Neural progenitor cell (in vitro differentiated cells): ENCODE results near the gene MGST3.

Source experiments
- EZH2phosphoT487 ChIP-seq: fragments of 200-600 bp; sonication (generic); IDR thresholded peaks from 2 replicates; pipeline ENCODE4 v1.6.1; 2017; ENCODE audit warnings: antibody characterized with exemption
- TF ChIP-seq, protein P1 (sequence below): fragments of 200-600 bp; sonication (generic); IDR thresholded peaks from 2 replicates; pipeline ENCODE4 v1.5.1; 2017; ENCODE audit warnings: antibody characterized with exemption, mild to moderate bottlenecking

DNA sequence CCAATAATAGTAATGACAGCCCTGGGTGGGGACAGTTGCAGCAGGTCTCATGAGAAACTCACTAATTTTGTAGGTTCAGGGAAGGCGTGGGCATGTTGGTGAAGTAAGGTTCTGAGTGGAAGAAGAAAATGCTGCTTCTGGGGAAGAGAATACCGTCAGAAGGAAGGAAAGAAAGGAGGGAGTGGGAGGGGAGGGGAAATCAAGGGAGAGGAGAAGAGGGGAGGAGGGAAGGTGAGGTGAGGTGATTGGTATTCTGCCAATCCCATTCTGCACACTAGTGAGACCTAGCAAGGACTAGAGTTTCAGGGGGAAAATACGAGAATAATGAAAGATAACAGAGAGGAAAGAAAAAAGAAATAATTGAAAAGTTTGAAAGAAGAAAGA, 32.4 kb upstream of the MGST3 start:
- TF ChIP-seq, protein P1, sequence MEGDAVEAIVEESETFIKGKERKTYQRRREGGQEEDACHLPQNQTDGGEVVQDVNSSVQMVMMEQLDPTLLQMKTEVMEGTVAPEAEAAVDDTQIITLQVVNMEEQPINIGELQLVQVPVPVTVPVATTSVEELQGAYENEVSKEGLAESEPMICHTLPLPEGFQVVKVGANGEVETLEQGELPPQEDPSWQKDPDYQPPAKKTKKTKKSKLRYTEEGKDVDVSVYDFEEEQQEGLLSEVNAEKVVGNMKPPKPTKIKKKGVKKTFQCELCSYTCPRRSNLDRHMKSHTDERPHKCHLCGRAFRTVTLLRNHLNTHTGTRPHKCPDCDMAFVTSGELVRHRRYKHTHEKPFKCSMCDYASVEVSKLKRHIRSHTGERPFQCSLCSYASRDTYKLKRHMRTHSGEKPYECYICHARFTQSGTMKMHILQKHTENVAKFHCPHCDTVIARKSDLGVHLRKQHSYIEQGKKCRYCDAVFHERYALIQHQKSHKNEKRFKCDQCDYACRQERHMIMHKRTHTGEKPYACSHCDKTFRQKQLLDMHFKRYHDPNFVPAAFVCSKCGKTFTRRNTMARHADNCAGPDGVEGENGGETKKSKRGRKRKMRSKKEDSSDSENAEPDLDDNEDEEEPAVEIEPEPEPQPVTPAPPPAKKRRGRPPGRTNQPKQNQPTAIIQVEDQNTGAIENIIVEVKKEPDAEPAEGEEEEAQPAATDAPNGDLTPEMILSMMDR: no peak
- TF ChIP-seq EZH2phosphoT487: no peak
